ENCODE measurements around the gene DOCK9.

Gene DOCK9

GRCh38 chr13:98795220-98795619, 182.6 kb downstream of the DOCK9 start:
- no peak for DNase-seq (ENCODE audit: low read depth)

GRCh38 chr13:98794498-98794897, 183.4 kb downstream of the DOCK9 start:
- DNase-seq (ENCODE audit: low read depth): no peak

GRCh38 chr13:98792785-98793495, 184.9 kb downstream of the DOCK9 start:
- no peak for DNase-seq (ENCODE audit: low read depth)

- DNase-seq (ENCODE audit: low read depth): no peak
Observed at GRCh38 chr13:98792321-98792720, 185.5 kb downstream of the DOCK9 start.

- DNase-seq (ENCODE audit: low read depth): no peak
Observed at GRCh38 chr13:98791611-98792010, 186.3 kb downstream of the DOCK9 start.

- no peak for DNase-seq (ENCODE audit: low read depth)
Observed at GRCh38 chr13:98787996-98788395, 189.9 kb downstream of the DOCK9 start.

GRCh38 chr13:98787173-98787572, 190.7 kb downstream of the DOCK9 start:
- no peak for DNase-seq (ENCODE audit: low read depth)

GRCh38 chr13:98786023-98786422, 191.8 kb downstream of the DOCK9 start:
- DNase-seq (ENCODE audit: low read depth): no peak

GRCh38 chr13:98785405-98785804, 192.5 kb downstream of the DOCK9 start:
- no peak for DNase-seq (ENCODE audit: low read depth)

GRCh38 chr13:98784666-98785065, 193.2 kb downstream of the DOCK9 start:
- no peak for DNase-seq (ENCODE audit: low read depth)

- DNase-seq (ENCODE audit: low read depth): no peak
Observed at GRCh38 chr13:98783856-98784478, 193.9 kb downstream of the DOCK9 start.

- DNase-seq (ENCODE audit: low read depth): no peak
Observed at GRCh38 chr13:98782654-98783053, 195.2 kb downstream of the DOCK9 start.

GRCh38 chr13:98781905-98782304, 196.0 kb downstream of the DOCK9 start:
- no peak for DNase-seq (ENCODE audit: low read depth)

- no peak for DNase-seq (ENCODE audit: low read depth)
Observed at GRCh38 chr13:98781470-98781869, 196.4 kb downstream of the DOCK9 start.

GRCh38 chr13:98781045-98781444, 196.8 kb downstream of the DOCK9 start:
- DNase-seq (ENCODE audit: low read depth): no peak

GRCh38 chr13:98780451-98780850, 197.4 kb downstream of the DOCK9 start:
- no peak for DNase-seq (ENCODE audit: low read depth)

GRCh38 chr13:98779695-98780094, 198.2 kb downstream of the DOCK9 start:
- no peak for DNase-seq (ENCODE audit: low read depth)

- DNase-seq (ENCODE audit: low read depth): no peak
Observed at GRCh38 chr13:98778749-98779148, 199.1 kb downstream of the DOCK9 start.

- no peak for DNase-seq (ENCODE audit: low read depth)
Observed at GRCh38 chr13:98776644-98777043, 201.2 kb downstream of the DOCK9 start.

- no peak for DNase-seq (ENCODE audit: low read depth)
Observed at GRCh38 chr13:98775844-98776598, 201.8 kb downstream of the DOCK9 start.

- DNase-seq (ENCODE audit: low read depth): no peak
Observed at GRCh38 chr13:98775386-98775785, 202.5 kb downstream of the DOCK9 start.

- no peak for DNase-seq (ENCODE audit: low read depth)
Observed at GRCh38 chr13:98774776-98775175, 203.1 kb downstream of the DOCK9 start.

GRCh38 chr13:98773921-98774320, 203.9 kb downstream of the DOCK9 start:
- no peak for DNase-seq (ENCODE audit: low read depth)
